ENCODE measurements around the gene FAM118B.
"Not testable (repeated sequence)": the region's sequence is repeated elsewhere in the genome, so short reads cannot be mapped to it uniquely, and the experiment has no call there.

The FAM118B gene

GRCh38 chr11:126219547-126219946 lies 8.0 kb downstream of the FAM118B start:
- no peak for DNase-seq

GRCh38 chr11:126224647-126225294 lies 13.2 kb downstream of the FAM118B start:
- no peak for DNase-seq

DNA sequence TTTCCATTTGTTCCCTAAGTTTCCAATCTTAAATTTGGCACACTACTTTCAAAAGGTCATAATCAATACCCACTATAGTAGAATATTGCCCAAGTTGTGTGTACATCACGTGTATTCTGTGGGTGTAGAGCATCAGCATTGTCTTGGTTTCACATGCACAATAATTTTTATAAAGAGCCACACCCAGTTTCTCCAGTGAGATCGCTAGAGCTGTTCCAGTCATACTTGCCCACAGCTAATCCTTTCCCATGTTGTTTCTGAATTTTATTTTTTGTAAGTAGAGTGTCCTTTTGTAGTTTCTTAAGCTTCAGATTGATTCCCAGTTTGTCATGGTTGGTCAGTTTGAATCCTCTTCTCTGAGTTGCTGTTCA lies 13.7 kb downstream of the FAM118B start:
- no peak for DNase-seq

DNA sequence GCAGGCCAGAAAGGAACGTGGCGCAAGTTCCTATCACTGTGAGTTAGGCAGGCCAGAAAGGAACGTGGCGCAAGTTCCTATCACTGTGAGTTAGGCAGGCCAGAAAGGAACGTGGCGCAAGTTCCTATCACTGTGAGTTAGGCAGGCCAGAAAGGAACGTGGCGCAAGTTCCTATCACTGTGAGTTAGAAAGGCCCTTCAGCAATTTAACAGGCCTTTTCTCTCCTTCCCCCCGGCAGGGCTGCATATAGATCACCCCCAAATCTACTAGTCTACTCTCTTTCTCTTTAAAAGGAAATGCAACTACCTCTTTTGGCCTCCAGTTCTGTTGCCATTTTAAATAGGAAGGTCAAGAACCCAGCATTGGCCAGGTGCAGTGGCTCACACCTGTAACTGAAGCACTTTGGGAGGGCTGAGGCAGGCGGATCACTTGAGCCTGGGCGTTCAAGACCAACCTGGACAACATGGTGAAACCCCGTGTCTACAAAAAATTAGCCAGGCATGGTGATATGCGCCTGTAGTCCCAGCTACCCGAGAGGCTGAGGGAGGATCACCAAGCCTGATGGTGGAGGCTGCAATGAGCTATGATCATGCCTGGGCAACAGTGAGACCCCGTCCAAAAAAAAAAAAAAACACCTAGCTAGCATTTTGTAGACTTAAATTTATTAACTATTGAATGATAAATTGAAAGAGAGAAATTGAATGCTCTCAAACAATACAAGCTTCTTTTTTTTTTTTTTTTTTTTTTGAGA lies 14.9 kb downstream of the FAM118B start:
- no peak for DNase-seq

GRCh38 chr11:126229858-126230540 lies 18.4 kb downstream of the FAM118B start:
- DNase-seq = no peak

DNA sequence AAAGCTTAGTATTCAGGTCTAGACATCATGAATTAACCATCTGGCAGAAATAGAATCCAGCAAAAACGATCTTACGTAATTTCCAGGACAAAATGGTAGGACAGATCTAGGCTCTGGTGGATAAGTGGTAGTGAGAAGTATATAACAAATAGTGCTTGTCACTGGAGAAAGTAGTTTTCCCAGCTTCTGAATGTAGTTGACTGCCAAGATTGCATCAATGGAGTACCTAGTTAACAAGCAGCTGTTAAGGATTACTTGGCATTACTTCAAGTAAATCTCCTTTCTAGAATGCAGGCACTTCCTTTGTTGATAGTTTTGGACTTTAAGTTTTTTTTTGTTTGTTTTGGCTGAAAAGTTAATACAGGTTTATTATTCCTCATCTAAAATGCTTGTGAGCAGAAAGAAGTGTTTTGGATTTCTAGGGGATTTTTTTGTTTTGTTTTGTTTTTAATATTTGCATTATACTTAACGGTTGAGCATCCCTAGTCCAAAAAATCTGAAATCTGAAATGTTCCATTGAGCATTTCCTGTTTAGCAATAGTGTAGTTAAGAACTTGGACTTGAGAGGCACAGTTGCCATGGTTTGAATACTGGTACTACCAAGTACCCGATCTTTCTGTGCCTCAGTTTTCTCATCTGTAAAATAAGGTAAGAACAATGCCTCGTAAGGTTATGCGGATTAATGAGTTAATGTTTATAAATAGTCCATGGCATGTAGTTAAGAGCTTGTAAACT lies 20.3 kb downstream of the FAM118B start:
- no peak for DNase-seq

- DNase-seq = no peak
Observed at GRCh38 chr11:126232683-126233082, 21.1 kb downstream of the FAM118B start.

DNA sequence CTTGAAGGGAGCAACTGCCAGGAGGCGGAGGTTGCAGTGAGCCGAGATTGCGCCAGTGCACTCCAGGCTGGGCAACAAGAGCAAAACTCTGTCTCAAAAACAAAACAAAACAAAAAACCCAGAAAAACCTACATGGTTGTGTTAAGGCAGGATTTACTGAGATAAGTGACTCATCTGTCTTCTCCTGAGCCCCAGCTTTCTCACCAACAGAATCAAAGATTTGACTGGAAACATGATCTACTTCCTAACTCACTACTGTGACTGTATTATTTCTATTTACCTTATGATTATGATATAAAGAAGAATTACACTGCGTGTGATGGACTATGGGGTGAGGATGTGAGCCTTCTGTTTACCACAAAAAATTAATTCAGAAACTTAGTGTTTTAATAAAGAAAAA lies 21.8 kb downstream of the FAM118B start:
- DNase-seq = no peak

DNA sequence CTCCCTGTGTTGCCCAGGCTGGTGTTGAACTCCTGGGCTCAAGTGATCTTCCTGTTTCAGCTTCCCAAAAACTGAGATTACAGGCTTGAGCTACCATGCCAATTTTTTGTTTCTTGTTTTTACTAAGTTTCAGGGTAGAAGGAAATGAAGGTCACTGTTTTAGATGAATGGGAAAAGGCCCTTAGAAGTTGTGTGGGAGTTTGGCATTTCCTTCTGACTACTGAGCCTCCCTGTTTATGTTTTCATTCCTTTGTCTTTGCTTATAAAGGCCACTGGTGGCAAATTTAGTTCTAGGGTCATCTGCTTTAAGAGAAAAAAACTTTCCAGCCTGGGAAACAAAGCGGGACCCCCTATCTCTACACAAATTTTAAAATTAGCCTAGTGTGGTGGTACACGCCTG lies 35.1 kb downstream of the FAM118B start:
- DNase-seq = no peak

DNA sequence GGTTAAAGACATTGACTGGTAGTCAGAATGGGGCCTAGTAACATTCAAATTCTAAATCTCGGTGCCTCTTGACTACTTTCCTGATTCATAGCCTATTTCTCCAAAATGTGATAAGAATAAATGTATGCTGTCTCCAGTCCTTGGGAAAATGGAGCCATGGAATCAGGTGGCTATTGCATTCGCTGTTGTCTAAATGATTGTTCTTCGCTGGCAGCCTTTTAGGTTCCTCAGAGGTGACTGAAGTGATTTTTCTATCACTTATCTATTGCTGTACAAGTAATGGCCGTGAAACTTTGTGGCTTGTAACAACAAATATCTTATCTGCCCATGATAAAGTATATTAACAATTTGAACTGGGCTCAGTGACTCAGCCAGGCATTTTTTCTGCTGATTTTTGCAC lies 41.7 kb downstream of the FAM118B start:
- DNase-seq = no peak

GRCh38 chr11:126254819-126255218 lies 43.2 kb downstream of the FAM118B start:
- no peak for DNase-seq

- DNase-seq = not testable (repeated sequence)
Observed at GRCh38 chr11:126255507-126255906, 43.9 kb downstream of the FAM118B start.

DNA sequence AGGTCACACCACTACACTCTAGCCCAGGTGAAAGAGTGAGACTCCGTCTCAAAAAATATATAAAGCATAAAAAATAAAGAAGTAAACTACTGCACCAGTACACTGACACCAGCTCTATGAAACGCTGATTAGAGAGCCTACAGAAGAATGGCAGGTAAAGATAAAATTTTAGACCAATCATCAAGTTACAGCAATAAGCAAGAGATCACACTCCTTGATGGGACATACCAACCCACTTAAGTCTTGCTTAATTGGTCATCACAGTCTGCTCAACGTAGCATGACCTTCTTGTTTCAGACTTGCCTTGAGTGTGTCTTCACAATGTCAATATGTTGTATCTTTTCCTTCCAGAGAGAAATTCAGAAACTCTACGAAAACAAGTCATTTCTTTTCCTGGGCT lies 44.6 kb downstream of the FAM118B start:
- no peak for DNase-seq

GRCh38 chr11:126257144-126257543 lies 45.6 kb downstream of the FAM118B start:
- no peak for DNase-seq

DNA sequence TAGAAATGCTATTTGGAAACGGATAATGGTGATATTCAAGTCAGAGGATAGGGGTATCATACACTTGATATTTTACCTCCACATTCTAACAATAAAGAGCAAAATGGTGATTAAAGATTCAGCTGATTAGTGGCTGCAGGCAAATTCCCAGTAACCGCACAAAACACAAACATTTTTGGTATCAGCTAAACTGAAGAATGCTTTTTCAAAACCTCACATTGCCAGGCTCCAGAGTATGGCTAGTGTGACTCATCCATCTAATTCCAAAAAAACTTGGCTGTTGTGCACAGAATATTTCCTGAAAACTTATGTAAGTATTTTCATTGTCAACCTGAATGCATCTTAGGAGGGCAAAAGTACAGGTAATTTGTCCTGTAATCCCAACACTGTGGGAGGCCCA lies 46.2 kb downstream of the FAM118B start:
- DNase-seq = no peak

GRCh38 chr11:126262216-126262615 lies 50.6 kb downstream of the FAM118B start:
- DNase-seq = no peak

GRCh38 chr11:126263489-126263888 lies 51.9 kb downstream of the FAM118B start:
- no peak for DNase-seq

- no peak for DNase-seq
Observed at GRCh38 chr11:126265811-126266210, 54.2 kb downstream of the FAM118B start.

- DNase-seq = no peak
Observed at GRCh38 chr11:126267650-126268049, 56.1 kb downstream of the FAM118B start.

- DNase-seq = no peak
Observed at GRCh38 chr11:126268361-126268707, 56.8 kb downstream of the FAM118B start.

DNA sequence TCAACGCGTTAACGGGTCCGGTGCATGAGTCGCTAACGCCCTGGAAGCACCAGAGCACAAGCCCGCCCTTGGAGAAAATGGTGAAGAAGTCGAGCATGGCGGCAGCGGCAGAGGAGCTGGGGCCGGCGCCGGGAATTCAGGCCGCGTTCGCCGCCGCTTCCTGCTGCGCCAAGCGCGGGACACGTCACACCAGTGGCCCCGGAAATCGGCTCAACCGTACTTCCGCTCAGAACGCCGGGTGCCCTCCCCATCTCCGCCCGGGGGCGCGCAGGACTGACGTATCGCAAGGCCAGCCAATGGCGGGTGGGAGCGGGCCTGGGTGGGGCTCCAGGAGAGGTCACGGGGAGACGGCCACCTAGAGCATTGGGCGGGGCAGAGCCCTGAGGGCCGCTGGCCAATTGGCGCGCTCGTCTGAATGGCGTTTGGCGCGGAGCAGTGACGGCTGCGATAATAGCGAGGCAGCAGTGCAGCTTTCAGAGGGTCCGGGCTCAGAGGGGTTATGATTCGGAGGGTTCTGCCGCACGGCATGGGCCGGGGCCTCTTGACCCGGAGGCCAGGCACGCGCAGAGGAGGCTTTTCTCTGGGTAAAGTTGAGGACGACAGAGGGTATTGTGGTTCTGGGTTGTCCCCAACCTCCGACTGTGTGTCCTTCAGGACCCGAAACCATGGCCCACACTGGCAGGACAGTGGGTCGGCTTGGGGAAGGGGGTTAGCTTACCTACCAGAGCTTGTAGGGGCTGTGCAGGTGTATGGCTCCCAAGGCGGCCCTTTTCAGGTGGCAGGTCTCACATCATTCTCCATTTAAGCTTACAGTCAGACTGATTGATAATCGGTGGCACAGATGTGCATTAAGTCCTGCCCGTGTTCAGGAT lies 57.4 kb downstream of the FAM118B start, which contains the start of the genes FOXRED1 and SRPRA:
Gene FOXRED1, plus strand, starts transcription at position 447 of the 872 bp plus-strand sequence. Its CDS starts 53 bp downstream, at position 500.
Gene SRPRA, minus strand, starts transcription at position 188 of the 872 bp plus-strand sequence. Its CDS starts 91 bp downstream, at position 97.
- peak; percentile 99 for DNase-seq

- DNase-seq = no peak
Observed at GRCh38 chr11:126277322-126277721, 65.7 kb downstream of the FAM118B start.
